ENCODE results near the gene CTDNEP1.

The CTDNEP1 gene

GRCh38 chr17:7232114-7232513, 19.4 kb downstream of the CTDNEP1 start:
- no peak for TF ChIP-seq CTCF (conservative IDR thresholded peaks at IDR 0.05)

DNA sequence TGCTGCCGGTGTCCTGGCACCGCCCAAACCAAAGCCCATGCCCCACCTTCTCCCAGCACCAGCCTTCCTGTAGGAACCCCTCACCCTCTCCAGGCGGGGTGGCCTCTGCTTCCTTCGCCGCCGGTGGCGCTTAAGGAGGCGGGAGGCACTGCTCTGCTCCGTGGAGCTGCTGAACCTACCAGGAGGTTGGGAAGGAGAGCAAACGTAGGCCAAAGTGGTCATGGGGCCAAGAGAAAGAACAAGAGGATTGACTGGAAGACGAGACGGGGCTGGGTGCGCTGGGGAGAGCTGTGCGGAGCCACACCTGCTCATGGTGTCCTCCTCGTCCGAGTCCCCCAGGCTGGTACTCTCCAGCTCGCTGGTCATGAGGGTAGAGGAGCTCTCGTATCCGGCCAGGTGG, 22.0 kb downstream of the CTDNEP1 start:
- no peak for TF ChIP-seq CTCF (conservative IDR thresholded peaks at IDR 0.05)
- H3K27ac ChIP-seq: no peak overlapping the region

More at GRCh38 chr17:7232114-7232513, 19.4 kb downstream of the CTDNEP1 start:
- no peak overlapping the region for H3K27ac ChIP-seq

- no peak overlapping the region for H3K27ac ChIP-seq
- no peak for TF ChIP-seq CTCF (conservative IDR thresholded peaks at IDR 0.05)
These were observed 22.6 kb downstream of the CTDNEP1 start for GRCh38 chr17:7228920-7229319.

GRCh38 chr17:7226721-7227710, 24.5 kb downstream of the CTDNEP1 start:
- H3K27ac ChIP-seq: no peak overlapping the region
- no peak for TF ChIP-seq CTCF (conservative IDR thresholded peaks at IDR 0.05)

GRCh38 chr17:7225711-7226331, 25.7 kb downstream of the CTDNEP1 start:
- TF ChIP-seq CTCF (conservative IDR thresholded peaks at IDR 0.05): no peak
- H3K27ac ChIP-seq: no peak overlapping the region

- H3K27ac ChIP-seq: no peak overlapping the region
- TF ChIP-seq CTCF (conservative IDR thresholded peaks at IDR 0.05): no peak
These were observed 26.8 kb downstream of the CTDNEP1 start for GRCh38 chr17:7224661-7225111.

DNA sequence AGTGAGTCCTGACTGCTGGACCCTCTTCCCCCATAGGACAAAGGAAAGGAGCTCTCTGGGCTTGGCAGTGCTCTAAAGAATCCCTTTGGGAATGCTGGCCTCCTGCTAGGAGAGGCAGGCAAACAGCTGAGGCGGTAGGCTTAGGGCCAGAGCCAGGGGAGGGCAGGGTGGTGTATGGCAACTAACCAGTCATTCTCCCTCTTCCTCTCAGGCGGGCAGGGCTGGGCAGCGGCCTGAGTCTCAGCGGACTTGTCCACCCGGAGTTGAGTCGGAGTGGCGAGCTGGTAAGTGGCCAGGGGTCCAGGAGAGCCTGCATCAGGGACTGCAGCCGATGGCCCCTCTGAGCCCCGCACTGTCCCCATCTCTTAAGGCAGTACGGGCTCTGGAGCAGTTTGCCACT, 27.4 kb downstream of the CTDNEP1 start:
- no peak overlapping the region for H3K27ac ChIP-seq
- no peak for TF ChIP-seq CTCF (conservative IDR thresholded peaks at IDR 0.05)
